ENCODE measurements around the gene TAL2. TPM values are rescaled to one million over a fixed set of nuclear protein-coding genes. Genes with fewer than 3 reads are reported as not detected.
"Not testable (repeated sequence)": the region's sequence is repeated elsewhere in the genome, so short reads cannot be mapped to it uniquely, and the experiment has no call there.

Gene TAL2
- total and polyA plus RNA-seq, 2 donors (not counting 1 experiment from before 2014, with no cell fraction given), result 0.37 to 7.0 TPM

GRCh38 chr9:105701145-105701544, 38.9 kb downstream of the TAL2 start:
- no peaks in the 10 kb centered on the region for H3K9me3 Mint-ChIP-seq (ENCODE audit: insufficient read depth)
- ChIA-PET CTCF (interaction anchor here (0.6 to 1.4 kb wide), 4 partner anchors 9 to 45 kb away, joined by 3 to 4 read pairs (median 3); no protein-coding TSS in a partner anchor), POLR2A (no interaction called here)
- peaks cover 6 to 10% of the 10 kb centered on the region in 2 donors for H3K4me1 ChIP-seq (ENCODE audit: control insufficient read depth in 2 of 2, insufficient read depth in 2 of 2, low read length in 2 of 2)
- H3K27me3 ChIP-seq (replicated peaks in 1 of 4; ENCODE audit: control extremely low read depth in 1 of 4, control insufficient read depth in 3 of 4, insufficient read depth in 4 of 4, low read length in 3 of 4), result no peaks in the 10 kb centered on the region
- H3K27ac ChIP-seq (ENCODE audit: low read length in 2 of 2), result no peak overlapping the region
- no peaks in the 10 kb centered on the region for H3K27me3 Mint-ChIP-seq
- TF ChIP-seq CTCF (IDR thresholded peaks at IDR 0.05), result no peak
- TF ChIP-seq EZH2 (IDR thresholded peaks at IDR 0.05; ENCODE audit: borderline replicate concordance, insufficient read depth, low read depth, low read length, poor library complexity, severe bottlenecking), result no peak
- peaks cover 61% of the 10 kb centered on the region for H3K79me2 ChIP-seq (ENCODE audit: control insufficient read depth, insufficient read depth, low read length)
- intact Hi-C loops (cut with micrococcal nuclease), result no loop called here
- no peak overlapping the region for H3K4me2 ChIP-seq (replicated peaks; ENCODE audit: low read depth, low read length, poor library complexity, severe bottlenecking)
- H2AFZ ChIP-seq (ENCODE audit: insufficient read depth, low read depth, low read length, poor library complexity, severe bottlenecking), result no peak overlapping the region
- peaks cover 0 to 3% (median 0%) of the 10 kb centered on the region in 3 donors for H3K9me3 ChIP-seq (ENCODE audit: control extremely low read depth in 1 of 3, control insufficient read depth in 2 of 3, insufficient read depth in 1 of 3, low read length in 2 of 3)
- H3K4me3 ChIP-seq (ENCODE audit: control extremely low read depth in 1 of 5, extremely low read depth in 1 of 5, insufficient read depth in 1 of 5, low read depth in 2 of 5, low read length in 4 of 5), result no peak overlapping the region
- 67% methylated on average over 1 of the region's 2 CpGs for WGBS (ENCODE audit: insufficient coverage)
- H4K20me1 ChIP-seq (ENCODE audit: control insufficient read depth, insufficient read depth, low read length, poor library complexity, severe bottlenecking), result peaks cover 13% of the 10 kb centered on the region
- H3K4me3 Mint-ChIP-seq, result no peak overlapping the region
- DNase-seq, result no peak
- peaks cover 20% of the 10 kb centered on the region for H3K4me1 Mint-ChIP-seq
- no peak overlapping the region for H3K9ac ChIP-seq (ENCODE audit: low read length)
- ATAC-seq (ENCODE audit: low read depth), result no peak
- H3K27ac Mint-ChIP-seq, result no peak overlapping the region
- no peaks in the 10 kb centered on the region for H3K36me3 ChIP-seq (replicated peaks in 1 of 2; ENCODE audit: control extremely low read depth in 1 of 2, control insufficient read depth in 1 of 2, extremely low read depth in 1 of 2, insufficient read depth in 2 of 2, low read length in 1 of 2)

GRCh38 chr9:105702207-105702606, 40.0 kb downstream of the TAL2 start:
- H3K4me3 ChIP-seq (ENCODE audit: control extremely low read depth in 1 of 5, extremely low read depth in 1 of 5, insufficient read depth in 1 of 5, low read depth in 2 of 5, low read length in 4 of 5), result no peak overlapping the region
- Mint-ChIP-seq H3K9me3 (ENCODE audit: insufficient read depth) (no peaks in the 10 kb centered on the region), H3K27me3 (no peaks in the 10 kb centered on the region), H3K27ac (no peak overlapping the region), H3K4me1 (peaks cover 18% of the 10 kb centered on the region), H3K4me3 (no peak overlapping the region)
- no peaks in the 10 kb centered on the region for H3K36me3 ChIP-seq (replicated peaks in 1 of 2; ENCODE audit: control extremely low read depth in 1 of 2, control insufficient read depth in 1 of 2, extremely low read depth in 1 of 2, insufficient read depth in 2 of 2, low read length in 1 of 2)
- H3K4me2 ChIP-seq (replicated peaks; ENCODE audit: low read depth, low read length, poor library complexity, severe bottlenecking), result no peak overlapping the region
- ChIA-PET POLR2A (no interaction called here), CTCF (interaction anchor here (0.9 kb wide), 1 partner anchor 16 kb away, joined by 4 read pairs; no protein-coding TSS in a partner anchor)
- H3K27me3 ChIP-seq (replicated peaks in 1 of 4; ENCODE audit: control extremely low read depth in 1 of 4, control insufficient read depth in 3 of 4, insufficient read depth in 4 of 4, low read length in 3 of 4), result no peaks in the 10 kb centered on the region
- H3K79me2 ChIP-seq (ENCODE audit: control insufficient read depth, insufficient read depth, low read length), result peaks cover 50% of the 10 kb centered on the region
- intact Hi-C loops (cut with micrococcal nuclease), result no loop called here
- H3K4me1 ChIP-seq (ENCODE audit: control insufficient read depth in 2 of 2, insufficient read depth in 2 of 2, low read length in 2 of 2), result peaks cover 6 to 10% of the 10 kb centered on the region in 2 donors
- peaks cover 6% of the 10 kb centered on the region for H4K20me1 ChIP-seq (ENCODE audit: control insufficient read depth, insufficient read depth, low read length, poor library complexity, severe bottlenecking)
- no peak overlapping the region for H3K9ac ChIP-seq (ENCODE audit: low read length)
- TF ChIP-seq CTCF (IDR thresholded peaks at IDR 0.05), result no peak
- TF ChIP-seq EZH2 (IDR thresholded peaks at IDR 0.05; ENCODE audit: borderline replicate concordance, insufficient read depth, low read depth, low read length, poor library complexity, severe bottlenecking), result no peak
- H3K27ac ChIP-seq (ENCODE audit: low read length in 2 of 2), result no peak overlapping the region
- ATAC-seq (ENCODE audit: low read depth), result no peak
- no CpG with 5 or more reads among the region's 1 CpG for WGBS (ENCODE audit: insufficient coverage)
- peaks cover 0 to 3% (median 0%) of the 10 kb centered on the region in 3 donors for H3K9me3 ChIP-seq (ENCODE audit: control extremely low read depth in 1 of 3, control insufficient read depth in 2 of 3, insufficient read depth in 1 of 3, low read length in 2 of 3)
- H2AFZ ChIP-seq (ENCODE audit: insufficient read depth, low read depth, low read length, poor library complexity, severe bottlenecking), result no peak overlapping the region
- DNase-seq, result no peak

- DNase-seq; H3K27ac ChIP-seq (ENCODE audit: low read length in 2 of 2); POLR2A ChIA-PET; ATAC-seq (ENCODE audit: low read depth); H3K36me3 ChIP-seq (replicated peaks in 1 of 2; ENCODE audit: control extremely low read depth in 1 of 2, control insufficient read depth in 1 of 2, extremely low read depth in 1 of 2, insufficient read depth in 2 of 2, low read length in 1 of 2); H3K27ac Mint-ChIP-seq; CTCF ChIA-PET; intact Hi-C loops (cut with micrococcal nuclease); H4K20me1 ChIP-seq (ENCODE audit: control insufficient read depth, insufficient read depth, low read length, poor library complexity, severe bottlenecking); H3K9me3 Mint-ChIP-seq (ENCODE audit: insufficient read depth); H3K9ac ChIP-seq (ENCODE audit: low read length); H2AFZ ChIP-seq (ENCODE audit: insufficient read depth, low read depth, low read length, poor library complexity, severe bottlenecking); H3K4me2 ChIP-seq (replicated peaks; ENCODE audit: low read depth, low read length, poor library complexity, severe bottlenecking); H3K27me3 ChIP-seq (replicated peaks in 1 of 4; ENCODE audit: control extremely low read depth in 1 of 4, control insufficient read depth in 3 of 4, insufficient read depth in 4 of 4, low read length in 3 of 4); H3K9me3 ChIP-seq (ENCODE audit: control extremely low read depth in 1 of 3, control insufficient read depth in 2 of 3, insufficient read depth in 1 of 3, low read length in 2 of 3); H3K27me3 Mint-ChIP-seq; H3K4me3 Mint-ChIP-seq; H3K4me3 ChIP-seq (ENCODE audit: control extremely low read depth in 1 of 5, extremely low read depth in 1 of 5, insufficient read depth in 1 of 5, low read depth in 2 of 5, low read length in 4 of 5): not testable (repeated sequence)
- peaks cover 6 to 15% of the 10 kb centered on the region in 2 donors for H3K4me1 ChIP-seq (ENCODE audit: control insufficient read depth in 2 of 2, insufficient read depth in 2 of 2, low read length in 2 of 2)
- H3K4me1 Mint-ChIP-seq, result peaks cover 22% of the 10 kb centered on the region
- no CpG with 5 or more reads among the region's 4 CpGs for WGBS (ENCODE audit: insufficient coverage)
- peaks cover 40% of the 10 kb centered on the region for H3K79me2 ChIP-seq (ENCODE audit: control insufficient read depth, insufficient read depth, low read length)
Observed at GRCh38 chr9:105703638-105704037, 41.4 kb downstream of the TAL2 start.

Data from B cell (primary cell).